Neural crest cell (in vitro differentiated cells): ENCODE measurements around the gene EWSR1. TPM values are rescaled to one million over a fixed set of nuclear protein-coding genes. Genes with fewer than 3 reads are reported as not detected.

Experiments used
- DNase-seq: peaks from one replicate; pipeline ENCODE4 v3.0.0; 2021; ENCODE audit warnings: low read depth, mixed read lengths, low spot score
- H3K27ac Mint-ChIP-seq: one replicate; pipeline ENCODE4 v1.8.0; 2021; ENCODE audit warnings: mild to moderate bottlenecking, mixed read lengths; ENCODE audit not compliant: unreplicated experiment
- H3K27me3 Mint-ChIP-seq: 2 replicates; pipeline ENCODE4 v1.8.0; 2021; ENCODE audit warnings: low read depth, mild to moderate bottlenecking, mixed read lengths
- H3K36me3 Mint-ChIP-seq: 2 replicates; pipeline ENCODE4 v1.8.0; 2021; ENCODE audit warnings: low read depth, mild to moderate bottlenecking, mixed read lengths
- H3K4me1 Mint-ChIP-seq: 2 replicates; pipeline ENCODE4 v1.8.0; 2021; ENCODE audit warnings: mixed read lengths
- H3K4me3 Mint-ChIP-seq: one replicate; pipeline ENCODE4 v1.8.0; 2021; ENCODE audit warnings: mild to moderate bottlenecking, mixed read lengths
- H3K9me3 Mint-ChIP-seq: 2 replicates; pipeline ENCODE4 v1.8.0; 2021; ENCODE audit warnings: mixed read lengths
- CTCF ChIP-seq: fragments of 200-600 bp; sonication (generic); conservative IDR thresholded peaks from 2 replicates; pipeline ENCODE4 v1.5.0; 2021; ENCODE audit warnings: antibody characterized with exemption, mild to moderate bottlenecking
- total RNA-seq: library from RNA; stranded (reverse); gene quantifications from 2 replicates; pipeline ENCODE4 v1.2.1, GENCODE V29; 2021

Gene EWSR1
- total RNA-seq, 1 donor from 2014 or later = 483 TPM

GRCh38 chr22:29265929-29266328, 2.1 kb upstream of the EWSR1 start:
- H3K27me3 Mint-ChIP-seq = peaks cover 2% of the 10 kb centered on the region
- H3K27ac Mint-ChIP-seq = peak overlapping the region; percentile 96
- no peak for DNase-seq
- no peak for TF ChIP-seq CTCF
- peak overlapping the region; percentile 97 for H3K4me3 Mint-ChIP-seq
- H3K4me1 Mint-ChIP-seq = peaks cover 40% of the 10 kb centered on the region
- H3K9me3 Mint-ChIP-seq = no peaks in the 10 kb centered on the region
- peaks cover 19% of the 10 kb centered on the region for H3K36me3 Mint-ChIP-seq

GRCh38 chr22:29266564-29267461, 1.3 kb upstream of the EWSR1 start:
- no peaks in the 10 kb centered on the region for H3K9me3 Mint-ChIP-seq
- H3K4me1 Mint-ChIP-seq = peaks cover 47% of the 10 kb centered on the region
- peak overlapping the region; percentile 97 for H3K4me3 Mint-ChIP-seq
- peaks cover 2% of the 10 kb centered on the region for H3K27me3 Mint-ChIP-seq
- H3K36me3 Mint-ChIP-seq = peaks cover 22% of the 10 kb centered on the region
- peak overlapping the region; percentile 96 for H3K27ac Mint-ChIP-seq
- TF ChIP-seq CTCF = no peak
- DNase-seq = no peak

GRCh38 chr22:29267462-29267857, 608 bp upstream of the EWSR1 start:
- Mint-ChIP-seq H3K36me3 (peaks cover 25% of the 10 kb centered on the region), H3K27me3 (peaks cover 2% of the 10 kb centered on the region), H3K27ac (peak overlapping the region; percentile 96), H3K4me3 (peak overlapping the region; percentile 97), H3K9me3 (no peaks in the 10 kb centered on the region), H3K4me1 (peaks cover 54% of the 10 kb centered on the region)
- TF ChIP-seq CTCF = no peak
- DNase-seq = no peak

- H3K27ac Mint-ChIP-seq = peak overlapping the region; percentile 100
- H3K9me3 Mint-ChIP-seq = no peaks in the 10 kb centered on the region
- H3K27me3 Mint-ChIP-seq = peaks cover 2% of the 10 kb centered on the region
- peaks cover 29% of the 10 kb centered on the region for H3K36me3 Mint-ChIP-seq
- peaks cover 60% of the 10 kb centered on the region for H3K4me1 Mint-ChIP-seq
- DNase-seq = peak; percentile 45
- peak overlapping the region; percentile 99 for H3K4me3 Mint-ChIP-seq
- no peak for TF ChIP-seq CTCF
Observed at GRCh38 chr22:29268511-29269229, 602 bp downstream of the EWSR1 start.

- peaks cover 2% of the 10 kb centered on the region for H3K27me3 Mint-ChIP-seq
- peak overlapping the region; percentile 99 for H3K4me3 Mint-ChIP-seq
- DNase-seq = no peak
- peak overlapping the region; percentile 98 for H3K27ac Mint-ChIP-seq
- H3K9me3 Mint-ChIP-seq = no peaks in the 10 kb centered on the region
- H3K36me3 Mint-ChIP-seq = peaks cover 30% of the 10 kb centered on the region
- peaks cover 60% of the 10 kb centered on the region for H3K4me1 Mint-ChIP-seq
- no peak for TF ChIP-seq CTCF
Observed at GRCh38 chr22:29269230-29269604, 1.1 kb downstream of the EWSR1 start.
